Psoas muscle (tissue), 8 donors: ENCODE results near the gene SFI1. TPM values are rescaled to one million over a fixed set of nuclear protein-coding genes. Genes with fewer than 3 reads are reported as not detected.
"Not testable (repeated sequence)": the region's sequence is repeated elsewhere in the genome, so short reads cannot be mapped to it uniquely, and the experiment has no call there.

Experiments
- ATAC-seq, 4 donors: fragments of 200-7000 bp; cut with Tn5 transposase; one replicate each; pipeline ENCODE4 v1.9.1; 2020; ENCODE audit warnings: moderate library complexity in 3 of 4, mild to moderate bottlenecking in 2 of 4
- DNase-seq, 2 donors: peaks; one replicate each; pipeline ENCODE4 v3.0.0-alpha.2; 2020
- H3K27ac ChIP-seq: fragments of 200-600 bp; one replicate; pipeline ENCODE4 v1.8.0; 2022
- H3K27me3 ChIP-seq, 3 donors: fragments of 200-600 bp in 1 of 3; one replicate each; pipeline versions ENCODE4 v1.6.1 to v1.8.0; 2013 to 2022; ENCODE audit warnings: low read length in 2 of 3, mild to moderate bottlenecking in 2 of 3, moderate library complexity in 1 of 3; ENCODE audit not compliant: insufficient read depth in 3 of 3
- H3K36me3 ChIP-seq, 2 donors: fragments of 200-600 bp in 1 of 2; one replicate each; pipeline versions ENCODE4 v1.6.1 to v1.8.0; 2013 to 2022; ENCODE audit warnings: low read depth in 1 of 2, mild to moderate bottlenecking in 1 of 2, moderate library complexity in 1 of 2; ENCODE audit not compliant: insufficient read depth in 1 of 2
- H3K4me1 ChIP-seq: fragments of 200-600 bp; one replicate; pipeline ENCODE4 v1.8.0; 2022
- H3K4me3 ChIP-seq: fragments of 200-600 bp; one replicate; pipeline ENCODE4 v1.8.0; 2022; ENCODE audit warnings: mild to moderate bottlenecking
- H3K9me3 ChIP-seq: fragments of 200-600 bp; one replicate; pipeline ENCODE4 v1.8.0; 2022
- WGBS, 3 donors: extraction: QIAGEN DNeasy Blood & Tissue Kit; methylation state at CpG; one replicate each; pipeline versions ENCODE4 v1.1.6 to v1.1.7; 2013; 5-methylcytosine and 5-hydroxymethylcytosine counted together
- intact Hi-C, 2 donors: fragments of 100-400 bp; cut with DNase I; formaldehyde crosslinking; loops; one replicate each; pipeline versions ENCODE4 v1.11.0 to v1.14.2; 2022
- polyA plus RNA-seq, 3 donors: library from polyadenylated mRNA; stranded (reverse); fragments of 200-250 nt; gene quantifications; one replicate each; pipeline ENCODE4 v1.2.3, GENCODE V29; 2013
- total RNA-seq, 4 donors: library from RNA; stranded (reverse); fragmentation: NEBNext Ultra II Directional in 2 of 4; extraction: Animal tissue kit (Norgen Biotek cat#: 25700) in 2 of 4; gene quantifications; one replicate each; pipeline versions ENCODE4 v1.2.1 to v1.2.4, GENCODE V29; 2021 to 2023
- TF ChIP-seq, protein P1 (sequence below): fragments of 200-600 bp; IDR thresholded peaks from one replicate; pipeline ENCODE4 v1.8.0; 2022; ENCODE audit warnings: antibody characterized with exemption
- donor health status: healthy with polysubstance abuse.
- donor health status: DM: no; HTN: no; CAD: no; lungs with moderate emphysema.
- donor health status: Bipolar disorder and iron deficiency.
- donor health status: healthy.
- donor health status: DM: yes; HTN: yes; CAD: no.
- donor health status: DM: no; HTN: no; CAD: no.
- donor health status: DM: no; HTN: no; CAD: no.
- donor health status: DM: yes; HTN: yes; CAD: no.

Gene SFI1
- total and polyA plus RNA-seq, 7 donors = 1.5 to 8.6 (median 3.9) TPM

GRCh38 chr22:31504282-31504681 lies 7.9 kb downstream of the SFI1 start:
- no peak for DNase-seq
- intact Hi-C loops = no loop called here
- H3K4me3 ChIP-seq = no peak overlapping the region
- H3K27ac ChIP-seq = no peak overlapping the region
- WGBS, 3 donors = 85 to 90% (median 90%) methylated on average over 4 of the region's 4 CpGs
- peaks cover 5% of the 10 kb centered on the region for H3K9me3 ChIP-seq
- TF ChIP-seq, protein P1, sequence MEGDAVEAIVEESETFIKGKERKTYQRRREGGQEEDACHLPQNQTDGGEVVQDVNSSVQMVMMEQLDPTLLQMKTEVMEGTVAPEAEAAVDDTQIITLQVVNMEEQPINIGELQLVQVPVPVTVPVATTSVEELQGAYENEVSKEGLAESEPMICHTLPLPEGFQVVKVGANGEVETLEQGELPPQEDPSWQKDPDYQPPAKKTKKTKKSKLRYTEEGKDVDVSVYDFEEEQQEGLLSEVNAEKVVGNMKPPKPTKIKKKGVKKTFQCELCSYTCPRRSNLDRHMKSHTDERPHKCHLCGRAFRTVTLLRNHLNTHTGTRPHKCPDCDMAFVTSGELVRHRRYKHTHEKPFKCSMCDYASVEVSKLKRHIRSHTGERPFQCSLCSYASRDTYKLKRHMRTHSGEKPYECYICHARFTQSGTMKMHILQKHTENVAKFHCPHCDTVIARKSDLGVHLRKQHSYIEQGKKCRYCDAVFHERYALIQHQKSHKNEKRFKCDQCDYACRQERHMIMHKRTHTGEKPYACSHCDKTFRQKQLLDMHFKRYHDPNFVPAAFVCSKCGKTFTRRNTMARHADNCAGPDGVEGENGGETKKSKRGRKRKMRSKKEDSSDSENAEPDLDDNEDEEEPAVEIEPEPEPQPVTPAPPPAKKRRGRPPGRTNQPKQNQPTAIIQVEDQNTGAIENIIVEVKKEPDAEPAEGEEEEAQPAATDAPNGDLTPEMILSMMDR = no peak
- ATAC-seq = peak in 1 of 4 donors; percentile 30
- H3K4me1 ChIP-seq = no peaks in the 10 kb centered on the region
- H3K27me3 ChIP-seq = no peaks in the 10 kb centered on the region
- no peaks in the 10 kb centered on the region for H3K36me3 ChIP-seq

GRCh38 chr22:31507517-31507916 lies 11.2 kb downstream of the SFI1 start:
- H3K27ac ChIP-seq, H3K27me3 ChIP-seq, H3K4me3 ChIP-seq, H3K9me3 ChIP-seq, intact Hi-C loops, DNase-seq, ATAC-seq, H3K36me3 ChIP-seq, H3K4me1 ChIP-seq: not testable (repeated sequence)

DNA sequence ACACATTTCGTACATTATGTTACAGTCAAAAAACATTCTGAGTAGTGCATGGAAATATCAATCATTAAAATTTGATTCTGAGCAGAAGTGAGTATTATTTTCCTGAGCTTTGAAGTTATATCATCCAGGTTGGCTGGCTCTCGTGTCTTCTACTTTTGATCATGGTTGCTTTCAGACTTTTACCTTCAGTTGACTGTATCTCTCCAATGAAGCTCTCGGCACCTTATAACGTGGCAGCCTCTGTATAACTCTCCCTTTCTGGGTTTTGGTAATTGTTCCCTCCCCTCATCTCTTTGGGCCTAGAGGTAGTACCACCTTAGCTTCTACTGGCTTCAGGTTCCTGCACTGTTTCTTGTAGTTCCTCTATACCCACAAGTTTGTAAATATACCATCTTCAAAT lies 12.2 kb downstream of the SFI1 start:
- intact Hi-C loops = no loop called here
- TF ChIP-seq, protein P1 = no peak
- Histone ChIP-seq H3K4me1 (no peaks in the 10 kb centered on the region), H3K9me3 (peaks cover 5% of the 10 kb centered on the region), H3K4me3 (no peak overlapping the region), H3K36me3 (no peaks in the 10 kb centered on the region), H3K27ac (no peak overlapping the region), H3K27me3 (no peaks in the 10 kb centered on the region)
- ATAC-seq = no peak
- no peak for DNase-seq
- WGBS, 3 donors = 94 to 95% (median 94%) methylated on average over 4 of the region's 4 CpGs

- no peak for DNase-seq
- ATAC-seq = no peak
- TF ChIP-seq, protein P1 = no peak
- Histone ChIP-seq H3K4me1 (no peaks in the 10 kb centered on the region), H3K27ac (no peak overlapping the region), H3K27me3 (no peaks in the 10 kb centered on the region), H3K9me3 (peaks cover 5% of the 10 kb centered on the region), H3K4me3 (no peak overlapping the region), H3K36me3 (no peaks in the 10 kb centered on the region)
- 77 to 83% (median 81%) methylated on average over 6 of the region's 6 CpGs for WGBS, 3 donors
- intact Hi-C loops = no loop called here
These were observed 12.9 kb downstream of the SFI1 start for GRCh38 chr22:31509061-31509762.

GRCh38 chr22:31520051-31520450 lies 23.7 kb downstream of the SFI1 start:
- TF ChIP-seq, protein P1 = no peak
- DNase-seq = no peak
- Histone ChIP-seq H3K4me1 (no peaks in the 10 kb centered on the region), H3K9me3 (no peaks in the 10 kb centered on the region), H3K27me3 (no peaks in the 10 kb centered on the region), H3K27ac (no peak overlapping the region), H3K36me3 (no peaks in the 10 kb centered on the region), H3K4me3 (no peak overlapping the region)
- intact Hi-C loops = no loop called here
- WGBS, 3 donors = 64 to 73% (median 67%) methylated on average over 4 of the region's 4 CpGs
- ATAC-seq = no peak

DNA sequence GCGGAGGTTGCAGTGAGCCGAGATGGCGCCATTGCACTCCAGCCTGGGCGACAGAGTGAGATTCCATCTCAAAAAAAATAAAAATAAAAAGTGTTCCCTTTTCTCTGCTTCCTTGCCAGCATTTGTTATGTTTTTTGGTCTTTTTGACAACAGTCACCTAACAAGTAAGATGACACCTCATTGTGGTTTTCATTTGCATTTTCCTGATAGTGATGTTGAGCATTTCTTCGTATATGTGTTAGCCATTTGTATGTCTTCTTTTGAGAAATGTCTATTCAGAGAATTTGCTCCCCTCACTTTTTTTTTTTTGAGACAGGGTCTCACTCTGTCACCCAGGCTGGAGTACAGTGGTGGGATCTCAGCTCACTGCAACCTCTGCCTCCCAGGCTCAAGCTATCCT lies 27.8 kb downstream of the SFI1 start:
- WGBS, 3 donors = 96 to 99% (median 98%) methylated on average over 5 of the region's 5 CpGs
- DNase-seq, H3K4me3 ChIP-seq, ATAC-seq, H3K27me3 ChIP-seq, H3K9me3 ChIP-seq, H3K27ac ChIP-seq, H3K4me1 ChIP-seq, intact Hi-C loops, H3K36me3 ChIP-seq: not testable (repeated sequence)
